Placental pericyte (primary cell): ENCODE results near the gene VPS37C. TPM values are rescaled to one million over a fixed set of nuclear protein-coding genes. Genes with fewer than 3 reads are reported as not detected.

ENCODE experiments used
- total RNA-seq: library from RNA; depleted of rRNA; stranded (reverse); fragments of >200 nt; gene quantifications from 2 replicates; pipeline ENCODE4 v1.2.3, GENCODE V29; 2012

The VPS37C gene
- total RNA-seq = 19.5 and 23.2 TPM in 2 replicates

GRCh38 chr11:61161190-61162091, at the start of gene VPS37C:
Gene VPS37C (minus strand): TSS chr11:61161426. CDS start chr11:61138829, 22,597 bp downstream.

GRCh38 chr11:61202950-61203746, 41.9 kb upstream of the VPS37C start, which contains the start of gene PGA3:
Gene PGA3 (plus strand): TSS chr11:61203515. CDS start chr11:61203565, 50 bp downstream.

Other genes with a start within 250 kb of the VPS37C start
- 18.8 and 37.8 TPM in 2 replicates for gene TMEM109, start 247.3 kb downstream of the VPS37C start, total RNA-seq
- 113 and 158 TPM in 2 replicates for gene TMEM132A, start 237.0 kb downstream of the VPS37C start, total RNA-seq
- gene SLC15A3, start 209.2 kb downstream of the VPS37C start, total RNA-seq = 13.2 and 18.4 TPM in 2 replicates
- gene CD6, start 189.7 kb downstream of the VPS37C start, total RNA-seq = not detected in 2 replicates
- gene CD5, start 58.9 kb downstream of the VPS37C start, total RNA-seq = not detected in 2 replicates
- gene PGA3, start 42.1 kb upstream of the VPS37C start, total RNA-seq = 1.1 TPM in 1 of 2 replicates, not detected in the other
- 0.43 TPM in 1 of 2 replicates, not detected in the other for gene PGA4, start 60.9 kb upstream of the VPS37C start, total RNA-seq
- not detected in 2 replicates for gene PGA5, start 79.7 kb upstream of the VPS37C start, total RNA-seq
- 1.1 TPM in 2 replicates for gene VWCE, start 133.9 kb upstream of the VPS37C start, total RNA-seq
- gene DDB1, start 171.7 kb upstream of the VPS37C start, total RNA-seq = 290 and 338 TPM in 2 replicates
- gene TKFC, start 171.8 kb upstream of the VPS37C start, total RNA-seq = 17.6 and 27.4 TPM in 2 replicates
- gene CYB561A3, start 200.5 kb upstream of the VPS37C start, total RNA-seq = 207 and 399 TPM in 2 replicates
- gene TMEM138, start 200.9 kb upstream of the VPS37C start, total RNA-seq = 69.9 and 122 TPM in 2 replicates
- gene TMEM216, start 231.2 kb upstream of the VPS37C start, total RNA-seq = 13.9 and 20.4 TPM in 2 replicates